A673 (cell line): ENCODE data around the gene ZNF382.

Experiments used
- EZH2 ChIP-seq: fragments of 200-600 bp; sonication (generic); IDR thresholded peaks from 2 replicates; pipeline ENCODE4 v1.6.1; 2017; ENCODE audit warnings: borderline replicate concordance, low read depth, mild to moderate bottlenecking, mixed read lengths, antibody characterized with exemption, low read length; ENCODE audit not compliant: poor library complexity, severe bottlenecking
- TF ChIP-seq, protein P1 (sequence below): fragments of 300-800, 200-600 bp; sonication (generic); conservative IDR thresholded peaks from 2 replicates; pipeline ENCODE4 v1.5.1; 2017; ENCODE audit warnings: low read depth, mild to moderate bottlenecking, antibody characterized with exemption, low read length, moderate library complexity, mixed read lengths

DNA sequence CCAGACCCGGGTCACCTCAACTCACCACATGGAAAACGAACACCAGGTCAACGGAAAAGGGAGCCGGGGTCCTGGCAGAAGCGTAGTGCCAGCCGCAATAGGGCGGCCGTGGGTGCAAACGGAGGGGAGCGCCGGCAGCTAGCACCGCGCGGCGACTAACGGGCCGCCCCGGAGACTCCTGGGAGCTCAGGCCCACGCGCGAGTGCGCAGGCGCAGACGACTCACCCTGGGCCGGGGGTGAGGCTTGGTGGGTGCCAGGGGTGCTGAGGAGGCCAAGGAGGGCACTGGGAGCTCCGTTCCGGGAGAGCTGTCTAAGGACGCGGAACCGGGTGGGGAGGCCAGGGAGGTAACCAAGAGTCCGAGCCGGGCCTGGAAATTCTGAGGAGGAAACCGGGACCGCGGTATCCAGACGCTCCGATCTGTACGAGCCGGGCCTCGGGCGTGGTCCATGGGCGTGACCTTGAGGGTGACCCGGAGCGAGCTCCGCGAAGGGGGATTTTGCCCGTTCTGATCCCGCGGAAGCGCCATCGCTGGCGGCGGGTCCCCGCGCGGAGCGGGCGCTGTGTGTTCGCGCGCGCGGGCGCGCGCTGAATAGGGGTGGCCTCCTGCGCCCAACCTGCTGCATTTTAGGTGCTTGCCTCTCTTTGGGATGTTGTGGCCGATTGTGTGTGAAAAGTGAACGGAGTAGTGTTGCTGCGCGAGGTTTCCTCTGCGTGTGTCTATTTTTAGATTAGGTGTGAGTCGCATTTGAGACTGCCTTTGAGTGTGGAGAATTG lies at the start of gene ZNF382:
- TF ChIP-seq, protein P1, sequence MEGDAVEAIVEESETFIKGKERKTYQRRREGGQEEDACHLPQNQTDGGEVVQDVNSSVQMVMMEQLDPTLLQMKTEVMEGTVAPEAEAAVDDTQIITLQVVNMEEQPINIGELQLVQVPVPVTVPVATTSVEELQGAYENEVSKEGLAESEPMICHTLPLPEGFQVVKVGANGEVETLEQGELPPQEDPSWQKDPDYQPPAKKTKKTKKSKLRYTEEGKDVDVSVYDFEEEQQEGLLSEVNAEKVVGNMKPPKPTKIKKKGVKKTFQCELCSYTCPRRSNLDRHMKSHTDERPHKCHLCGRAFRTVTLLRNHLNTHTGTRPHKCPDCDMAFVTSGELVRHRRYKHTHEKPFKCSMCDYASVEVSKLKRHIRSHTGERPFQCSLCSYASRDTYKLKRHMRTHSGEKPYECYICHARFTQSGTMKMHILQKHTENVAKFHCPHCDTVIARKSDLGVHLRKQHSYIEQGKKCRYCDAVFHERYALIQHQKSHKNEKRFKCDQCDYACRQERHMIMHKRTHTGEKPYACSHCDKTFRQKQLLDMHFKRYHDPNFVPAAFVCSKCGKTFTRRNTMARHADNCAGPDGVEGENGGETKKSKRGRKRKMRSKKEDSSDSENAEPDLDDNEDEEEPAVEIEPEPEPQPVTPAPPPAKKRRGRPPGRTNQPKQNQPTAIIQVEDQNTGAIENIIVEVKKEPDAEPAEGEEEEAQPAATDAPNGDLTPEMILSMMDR: no peak
- TF ChIP-seq EZH2: no peak
